ENCODE data around the gene KNTC1. TPM values are rescaled to one million over a fixed set of nuclear protein-coding genes. Genes with fewer than 3 reads are reported as not detected.
"Not testable (repeated sequence)": the region's sequence is repeated elsewhere in the genome, so short reads cannot be mapped to it uniquely, and the experiment has no call there.

KNTC1 gene
- polyA plus RNA-seq, 4 donors, result 27.3 to 33.7 (median 31.8) TPM

DNA sequence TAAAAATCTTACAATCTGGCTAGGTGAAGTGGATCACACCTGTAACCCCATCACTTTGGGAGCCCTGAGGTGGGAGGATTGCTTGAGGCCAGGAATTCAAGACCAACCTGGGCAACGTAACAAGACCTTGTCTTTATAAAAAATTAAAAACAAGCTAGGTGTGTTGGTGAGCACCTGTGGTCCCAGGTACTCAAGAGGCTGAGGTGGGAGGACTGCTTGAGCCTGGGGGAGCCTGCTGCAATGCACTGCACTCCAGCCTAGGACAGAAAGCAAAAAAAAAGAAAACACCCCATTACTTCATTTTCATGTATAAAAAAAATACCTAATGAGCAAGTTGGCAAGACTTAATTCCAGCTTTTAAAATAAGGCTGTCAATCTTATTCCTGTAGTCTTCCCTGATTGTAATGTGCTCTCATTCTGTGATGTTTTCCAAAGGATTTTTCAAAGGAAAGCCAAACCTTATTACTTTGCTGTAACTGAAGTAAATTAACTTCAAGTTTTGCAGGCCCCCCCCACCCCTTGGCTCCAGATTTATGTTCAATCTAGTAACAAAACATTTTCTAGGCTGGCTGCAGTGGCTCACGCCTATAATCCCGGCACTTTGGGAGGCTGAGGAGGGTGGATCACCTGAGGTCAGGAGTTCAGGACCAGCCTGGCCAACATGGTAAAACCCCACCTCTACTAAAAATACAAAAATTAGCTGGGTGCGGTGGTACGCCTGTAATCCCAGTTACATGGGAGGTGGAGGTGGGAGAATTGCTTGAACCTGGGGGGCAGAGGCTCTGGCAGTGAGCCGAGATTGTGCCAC lies 23.1 kb upstream of the KNTC1 start:
- DNase-seq (ENCODE audit: low read depth in 4 of 4, low spot score in 3 of 4), result no peak

DNA sequence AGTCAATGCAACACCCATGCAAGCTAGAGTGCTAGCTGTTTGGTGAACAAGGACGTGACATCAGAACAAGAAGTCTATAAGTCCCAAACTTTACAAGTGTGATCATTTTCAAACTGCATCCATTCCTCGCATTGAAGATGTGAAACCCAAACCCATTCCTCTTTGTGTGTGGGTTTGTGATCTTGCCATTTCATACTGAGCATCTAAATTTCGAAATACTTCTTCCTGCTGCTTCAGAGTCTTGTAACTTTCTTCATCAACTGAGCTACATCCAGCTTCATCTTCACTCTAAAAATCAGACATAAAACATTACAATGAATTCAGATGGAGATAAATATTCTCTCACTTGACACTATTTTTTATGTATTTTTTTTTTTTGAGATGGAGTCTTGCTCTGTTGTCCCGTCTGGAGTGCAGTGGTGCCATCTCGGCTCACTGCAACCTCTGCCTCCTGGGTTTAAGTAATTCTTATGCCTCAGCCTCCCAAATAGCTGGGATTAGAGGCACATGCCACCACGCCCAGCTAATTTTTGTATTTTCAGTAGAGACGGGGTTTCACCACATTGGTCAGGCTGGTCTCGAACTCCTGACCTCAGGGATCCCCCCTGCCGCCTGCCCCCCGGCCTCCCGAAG lies 21.5 kb upstream of the KNTC1 start:
- DNase-seq (ENCODE audit: low read depth in 4 of 4, low spot score in 3 of 4), result no peak

DNA sequence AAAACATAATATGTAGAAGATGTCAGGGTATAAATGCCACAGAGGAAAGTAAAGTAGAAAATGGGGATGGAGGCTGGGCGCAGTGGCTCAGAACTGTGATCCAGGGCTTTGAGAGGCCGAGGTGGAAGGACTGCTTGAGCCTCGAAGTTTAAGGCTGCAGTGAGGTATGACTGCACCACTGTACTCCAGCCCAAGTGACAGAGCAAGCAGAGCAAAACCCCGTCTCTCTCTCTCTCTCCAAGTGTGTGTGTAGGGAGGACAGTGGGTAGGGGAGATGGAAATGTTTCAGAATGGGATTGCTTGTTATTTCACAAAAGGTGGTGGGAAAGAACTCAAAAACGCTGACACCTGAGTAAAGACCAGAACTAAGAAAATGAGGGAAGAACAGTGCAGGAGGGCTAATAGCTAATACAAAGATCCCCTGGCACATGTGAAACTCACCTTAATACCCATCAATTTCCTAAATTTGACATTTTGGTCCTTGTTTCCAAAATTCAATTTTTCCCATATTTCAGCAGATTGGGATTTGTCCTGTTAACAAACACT lies 20.6 kb upstream of the KNTC1 start:
- no peak for DNase-seq (ENCODE audit: low read depth in 4 of 4, low spot score in 3 of 4)

DNA sequence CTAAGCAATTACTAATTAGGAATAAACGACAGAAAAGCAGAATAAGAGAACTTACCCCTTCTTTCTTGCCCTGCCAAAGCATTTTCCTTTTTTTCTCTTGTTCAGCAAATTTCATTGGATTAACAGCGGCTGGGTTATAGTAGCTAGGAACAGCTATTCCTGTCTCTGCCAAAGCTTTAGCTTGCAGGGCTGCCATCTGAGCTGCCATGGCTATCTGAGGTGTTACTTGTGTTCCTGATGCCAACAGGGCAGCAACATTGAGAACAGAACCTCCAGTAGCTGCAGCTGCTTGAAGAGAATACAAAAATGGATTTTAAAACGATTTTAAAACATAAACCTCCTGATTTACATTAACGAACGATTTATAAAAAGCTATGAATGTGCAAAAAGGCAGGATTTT lies 18.9 kb upstream of the KNTC1 start:
- DNase-seq (ENCODE audit: low read depth in 4 of 4, low spot score in 3 of 4), result no peak

DNA sequence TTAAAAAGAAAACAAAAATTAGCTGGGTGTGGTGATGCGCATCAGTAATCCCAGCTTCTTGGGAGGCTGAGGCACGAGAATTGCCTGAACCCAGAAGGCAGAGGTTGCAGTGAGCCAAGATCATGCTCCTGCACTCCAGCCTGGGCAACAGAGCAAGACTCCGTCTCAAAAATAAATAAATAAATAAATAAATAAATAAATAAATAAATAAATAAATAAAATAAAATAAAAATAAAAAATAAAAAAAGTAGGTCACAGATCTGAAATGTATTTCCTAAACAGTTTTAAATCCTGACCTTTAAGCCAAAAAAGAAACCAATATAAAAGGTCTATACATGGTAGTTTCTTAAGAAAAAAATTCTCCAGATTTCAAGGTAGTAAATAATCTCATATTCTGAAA lies 14.0 kb upstream of the KNTC1 start:
- not testable (repeated sequence) for DNase-seq (ENCODE audit: low read depth in 4 of 4, low spot score in 3 of 4)

DNA sequence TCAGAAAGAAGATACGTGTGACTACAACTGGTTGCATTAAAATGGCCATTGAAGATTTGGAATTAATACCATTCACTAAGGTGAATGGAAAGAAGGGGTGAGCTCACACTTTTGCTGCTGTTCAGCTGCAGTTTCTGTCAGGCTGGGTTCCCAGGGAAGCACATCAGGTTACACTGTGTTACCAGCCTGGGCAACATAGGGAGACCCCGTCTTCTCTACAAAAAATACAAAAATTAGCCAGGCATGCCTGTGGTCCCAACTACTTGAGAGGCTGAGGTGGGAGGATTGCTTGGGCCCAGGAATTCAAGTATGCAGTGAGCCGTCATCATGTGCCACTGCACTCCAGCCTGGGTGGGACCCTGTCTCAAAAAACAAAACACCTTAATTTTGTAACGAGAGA lies 13.4 kb upstream of the KNTC1 start:
- DNase-seq (ENCODE audit: low read depth in 4 of 4, low spot score in 3 of 4), result no peak

DNA sequence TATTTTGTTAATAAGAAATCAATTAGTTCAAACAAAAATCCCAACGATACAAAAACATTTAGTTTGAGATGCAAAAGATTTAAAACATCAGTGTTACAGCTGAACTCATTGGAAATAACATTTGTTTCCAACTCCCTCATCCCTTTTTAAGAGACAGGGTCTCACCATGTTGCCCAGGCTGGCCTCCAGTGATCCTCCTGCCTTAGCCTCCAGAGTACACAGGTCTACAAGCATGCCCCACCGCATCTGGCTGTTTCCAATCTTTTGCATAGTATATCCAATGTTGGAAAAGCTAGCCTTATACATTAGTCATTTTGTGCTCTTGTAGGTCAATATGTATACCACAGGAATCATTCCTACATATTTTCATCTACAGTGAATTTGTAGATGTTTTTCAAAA lies 11.8 kb upstream of the KNTC1 start:
- no peak for DNase-seq (ENCODE audit: low read depth in 4 of 4, low spot score in 3 of 4)

DNA sequence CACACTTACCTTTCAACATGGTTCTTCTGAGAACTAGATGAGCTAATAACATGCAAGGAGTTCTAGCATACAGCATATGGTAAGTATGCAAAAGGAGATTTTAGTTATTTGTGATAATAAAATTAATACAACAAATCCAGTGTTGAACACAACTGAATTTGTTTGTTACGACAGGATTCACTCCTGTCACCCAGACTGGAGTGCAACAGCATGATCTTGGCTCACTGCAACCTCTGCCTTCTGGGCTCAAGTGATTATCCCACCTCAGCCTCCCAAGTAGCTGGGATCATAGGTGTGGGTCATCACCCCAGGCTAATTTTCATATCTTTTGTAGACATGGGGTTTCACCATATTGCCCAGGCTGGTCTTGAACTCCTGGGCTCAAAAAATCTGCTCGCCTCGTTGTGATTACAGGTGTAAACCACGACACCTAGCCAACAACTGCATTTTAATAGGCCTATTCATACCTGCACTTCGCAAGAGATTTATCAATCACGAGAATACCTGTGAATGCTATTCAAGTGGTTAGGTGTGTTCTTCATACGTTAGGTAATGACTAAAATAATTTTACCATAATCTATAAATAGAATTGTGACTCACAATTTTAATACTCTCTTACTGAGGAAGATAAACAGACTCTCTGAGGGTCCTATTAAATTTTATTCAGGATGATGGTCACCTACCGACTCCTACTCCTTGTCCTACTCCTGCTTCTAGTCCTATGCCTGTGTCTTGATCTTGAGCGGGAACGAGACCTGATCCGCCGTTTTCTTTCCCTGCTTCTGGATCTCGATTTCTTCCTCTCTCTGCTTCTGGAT lies 10.3 kb upstream of the KNTC1 start:
- DNase-seq (ENCODE audit: low read depth in 4 of 4, low spot score in 3 of 4), result no peak

DNA sequence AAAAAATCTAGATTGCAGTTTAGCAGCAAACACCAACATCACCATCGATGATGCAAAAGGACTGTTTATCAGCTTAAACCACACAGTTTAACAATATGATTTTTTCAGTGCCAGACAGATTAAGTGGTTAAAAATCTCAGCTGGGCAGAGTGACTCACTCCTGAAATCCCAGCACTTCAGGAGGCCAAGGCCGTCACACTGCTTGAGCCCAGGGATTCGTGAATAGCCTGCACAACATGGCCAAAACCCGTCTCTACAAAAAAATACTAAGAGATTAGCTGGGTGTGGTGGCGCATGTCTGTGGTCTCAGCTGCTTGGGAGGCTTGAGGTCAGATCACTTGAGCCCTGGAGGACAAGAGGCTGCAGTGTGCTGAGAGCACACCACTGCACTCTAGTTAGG lies 9.2 kb upstream of the KNTC1 start:
- DNase-seq (ENCODE audit: low read depth in 4 of 4, low spot score in 3 of 4), result no peak

DNA sequence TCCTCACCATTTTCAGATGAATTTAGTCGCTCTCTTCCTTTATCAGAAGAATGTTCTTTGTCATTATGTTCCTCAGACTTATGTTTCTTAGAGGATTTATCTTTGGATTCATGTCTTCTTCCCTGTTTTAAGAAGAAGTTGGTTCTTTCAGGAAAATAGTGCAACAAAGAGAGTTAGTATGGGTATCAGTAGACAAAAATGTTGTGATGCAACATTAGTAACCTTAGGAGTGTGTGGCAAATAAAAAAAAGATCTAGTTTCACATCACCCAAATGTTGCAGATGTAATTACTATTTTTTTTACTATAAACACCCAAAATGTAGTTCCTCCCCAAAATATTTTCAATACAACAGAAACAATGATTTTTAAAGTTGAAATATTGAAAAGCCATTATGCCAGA lies 8.1 kb upstream of the KNTC1 start:
- DNase-seq (ENCODE audit: low read depth in 4 of 4, low spot score in 3 of 4), result no peak

DNA sequence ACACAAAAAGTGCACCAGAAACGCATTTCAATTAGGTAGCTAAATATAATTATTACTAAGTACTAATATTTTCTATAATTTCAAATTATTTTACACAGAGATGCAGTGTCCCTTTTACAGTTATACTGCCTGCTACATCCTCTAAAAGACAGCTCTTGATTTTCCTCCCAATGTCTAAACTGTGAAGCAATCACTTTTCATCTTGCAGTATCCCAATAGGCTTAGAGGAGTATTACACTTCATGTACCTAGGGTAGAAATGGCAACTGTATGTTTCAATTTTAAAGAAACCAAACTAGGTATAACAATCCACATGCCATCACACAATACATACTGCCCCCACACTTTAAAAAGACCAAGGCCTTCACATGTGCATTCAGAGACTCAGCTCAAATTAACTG lies 7.6 kb upstream of the KNTC1 start:
- no peak for DNase-seq (ENCODE audit: low read depth in 4 of 4, low spot score in 3 of 4)

DNA sequence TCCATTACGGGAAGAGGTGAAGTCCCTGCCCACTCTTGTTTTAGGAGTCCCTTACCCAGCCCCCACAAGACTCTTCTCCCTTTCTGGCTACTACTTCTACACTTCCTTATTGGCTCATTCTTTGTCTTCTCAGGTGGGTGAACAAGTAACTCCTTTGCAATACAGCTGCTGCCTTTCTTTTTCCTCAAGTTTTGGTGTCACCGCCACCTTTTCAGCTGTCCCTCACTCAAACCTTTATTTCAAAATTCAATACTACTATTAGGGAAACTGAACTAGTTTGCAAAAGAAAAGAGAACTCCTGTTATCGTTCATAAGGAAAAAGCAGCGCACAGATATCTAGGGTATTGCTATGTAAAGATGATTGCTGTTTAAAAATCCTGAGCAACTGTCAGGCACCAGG lies 6.4 kb upstream of the KNTC1 start:
- DNase-seq (ENCODE audit: low read depth in 4 of 4, low spot score in 3 of 4), result no peak

DNA sequence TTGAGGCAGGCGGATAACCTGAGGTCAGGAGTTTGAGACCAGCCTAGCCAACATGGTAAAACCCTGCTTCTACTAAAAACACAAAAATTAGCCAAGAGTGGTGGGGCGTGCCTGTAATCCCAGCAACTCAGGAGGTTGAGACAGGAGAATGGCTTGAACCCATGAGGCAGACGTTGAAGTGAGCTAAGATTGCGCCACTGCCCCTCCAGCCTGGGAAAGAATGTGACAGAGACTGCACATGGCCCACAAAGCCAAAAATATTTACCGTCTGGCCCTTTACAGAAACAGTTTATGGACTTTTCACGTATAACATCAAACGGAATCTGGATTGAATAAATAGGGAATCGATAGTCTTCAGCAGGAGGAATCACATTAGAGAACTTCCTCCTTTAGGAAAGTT lies 3.8 kb upstream of the KNTC1 start:
- no peak for DNase-seq (ENCODE audit: low read depth in 4 of 4, low spot score in 3 of 4)

DNA sequence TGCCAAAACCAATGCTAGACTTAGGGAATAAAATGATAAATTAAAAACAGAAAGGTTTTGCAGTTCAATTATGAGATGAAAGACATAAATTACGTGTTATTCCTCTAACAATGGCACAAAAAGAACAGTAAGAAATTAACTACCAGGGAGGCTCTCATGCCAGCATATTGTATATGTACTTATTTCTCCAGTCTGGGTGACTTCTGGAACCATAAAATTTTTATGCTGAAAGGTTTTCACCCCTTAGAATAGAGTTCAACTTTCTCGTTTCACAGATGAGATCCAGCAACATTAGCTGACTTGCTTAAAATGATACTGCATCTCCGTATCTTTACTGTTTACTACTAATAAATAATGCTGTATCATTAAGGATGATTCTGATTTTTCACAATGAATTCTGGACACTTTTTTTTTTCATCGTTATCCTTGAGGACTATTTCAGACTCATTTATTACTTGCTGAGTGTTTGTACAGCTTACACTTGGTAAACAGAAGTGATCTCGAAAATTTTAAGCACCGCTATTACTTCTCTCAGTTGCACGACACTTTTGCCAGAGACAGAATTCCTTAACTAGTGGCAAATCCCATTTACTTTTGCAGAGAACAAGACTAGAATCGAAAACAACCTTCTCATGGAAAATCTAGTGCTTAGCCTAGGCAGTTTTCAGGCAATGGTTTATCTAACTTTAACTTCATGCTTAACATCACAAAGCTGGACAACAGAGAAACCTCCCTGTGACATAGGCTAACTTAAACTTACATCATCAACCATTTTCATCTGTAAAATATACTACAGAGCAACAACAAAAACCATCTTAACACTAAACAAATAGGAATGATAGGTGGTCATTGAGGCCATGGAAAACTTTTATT lies 3.0 kb upstream of the KNTC1 start:
- no peak for DNase-seq (ENCODE audit: low read depth in 4 of 4, low spot score in 3 of 4)

DNA sequence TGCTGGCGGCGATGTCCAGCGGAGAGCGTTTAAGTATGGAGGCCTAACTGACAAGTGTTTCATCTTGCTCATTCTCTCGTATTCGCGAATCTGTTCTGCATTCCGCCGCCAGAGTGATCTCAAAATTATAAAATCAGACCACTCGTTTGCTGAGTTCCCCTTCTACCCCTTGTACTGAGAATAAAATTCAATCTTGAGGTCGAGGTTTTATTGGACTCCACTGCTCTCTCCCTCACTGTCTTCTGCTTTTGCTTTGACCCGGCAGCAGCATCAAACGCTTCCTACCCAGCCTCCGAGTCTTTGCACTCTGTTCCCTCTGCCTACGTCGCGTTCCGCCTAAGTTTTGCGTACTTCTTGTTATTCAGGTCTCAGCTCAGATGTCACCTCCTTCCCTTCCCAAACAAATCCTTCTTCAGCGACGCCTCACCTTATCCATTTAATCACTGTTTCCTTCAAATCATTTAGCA lies 462 bp downstream of the KNTC1 start:
- DNase-seq (ENCODE audit: low read depth in 4 of 4, low spot score in 3 of 4), result no peak

DNA sequence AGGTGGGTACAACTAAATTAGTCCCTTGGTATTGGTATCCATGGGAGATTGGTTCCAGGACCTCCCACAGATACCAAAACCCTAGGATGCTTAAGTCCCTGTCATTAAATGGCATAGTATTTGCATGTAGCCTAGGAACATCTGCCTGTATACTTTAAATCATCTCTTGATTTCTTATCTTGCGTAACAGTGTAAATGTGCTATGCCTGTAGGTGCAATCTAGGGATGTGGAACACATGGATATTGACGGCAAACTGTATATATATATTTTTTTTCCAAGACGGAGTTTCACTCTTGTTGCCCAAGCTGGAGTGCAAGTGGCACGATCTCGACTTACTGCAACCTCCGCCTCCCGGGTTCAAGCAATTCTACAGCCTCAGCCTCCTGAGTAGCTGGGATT lies 1.5 kb downstream of the KNTC1 start:
- no peak for DNase-seq (ENCODE audit: low read depth in 4 of 4, low spot score in 3 of 4)

DNA sequence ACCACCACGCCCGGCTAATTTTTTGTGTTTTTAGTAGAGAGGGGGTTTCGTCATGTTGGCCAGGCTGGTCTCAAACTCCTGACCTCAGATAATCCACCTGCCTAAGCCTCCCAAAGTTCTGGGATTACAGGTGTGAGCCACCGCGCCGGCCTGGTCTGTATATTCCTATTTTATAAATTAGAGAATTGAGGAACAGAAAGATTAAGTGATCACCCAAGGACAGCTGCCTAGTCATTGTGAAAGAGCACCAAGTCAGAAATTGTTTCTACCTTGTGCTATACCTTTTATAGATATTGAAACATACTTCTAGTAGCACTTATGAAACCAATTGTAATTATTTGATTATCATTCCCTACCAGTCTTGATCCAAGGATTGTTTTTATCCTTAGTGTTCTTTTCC lies 1.9 kb downstream of the KNTC1 start:
- no peak for DNase-seq (ENCODE audit: low read depth in 4 of 4, low spot score in 3 of 4)

DNA sequence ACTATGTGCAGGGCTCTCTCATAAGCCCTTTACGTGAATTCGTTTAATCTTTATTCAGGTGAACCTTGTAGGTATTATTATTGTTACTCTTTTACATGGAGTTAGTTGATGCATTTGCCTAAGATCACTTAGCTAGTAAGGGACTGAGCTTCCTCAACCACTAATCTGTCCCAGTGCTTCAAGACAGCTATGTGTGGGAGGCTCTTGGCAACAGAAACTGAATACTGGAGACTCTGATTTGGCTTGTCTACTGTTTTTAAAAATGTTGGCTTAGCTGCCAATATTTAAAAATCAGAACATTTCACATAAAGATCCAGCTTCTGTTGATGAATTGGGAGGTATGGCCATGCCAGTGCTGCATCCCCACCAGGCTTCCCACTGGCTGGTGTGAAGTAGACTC lies 6.8 kb downstream of the KNTC1 start:
- DNase-seq (ENCODE audit: low read depth in 4 of 4, low spot score in 3 of 4), result no peak

DNA sequence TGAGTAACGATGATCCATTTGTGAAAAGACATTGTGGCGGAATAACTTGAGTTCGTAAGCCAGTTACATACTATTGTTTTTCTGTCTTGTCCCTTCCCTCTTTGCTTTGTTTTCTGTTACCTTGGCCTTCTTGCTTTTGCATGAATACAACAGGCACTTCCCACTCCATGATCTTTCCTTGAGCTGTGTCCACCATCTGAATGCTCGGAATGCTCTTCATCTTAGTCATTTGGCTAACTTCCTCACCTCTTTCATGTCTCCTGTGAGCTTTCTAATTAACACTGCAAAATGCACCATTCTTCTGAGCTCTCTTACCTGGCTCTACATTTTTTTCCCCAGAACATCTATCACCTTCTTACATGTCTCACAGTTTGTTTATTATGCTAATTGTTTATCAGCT lies 10.0 kb downstream of the KNTC1 start:
- no peak for DNase-seq (ENCODE audit: low read depth in 4 of 4, low spot score in 3 of 4)

DNA sequence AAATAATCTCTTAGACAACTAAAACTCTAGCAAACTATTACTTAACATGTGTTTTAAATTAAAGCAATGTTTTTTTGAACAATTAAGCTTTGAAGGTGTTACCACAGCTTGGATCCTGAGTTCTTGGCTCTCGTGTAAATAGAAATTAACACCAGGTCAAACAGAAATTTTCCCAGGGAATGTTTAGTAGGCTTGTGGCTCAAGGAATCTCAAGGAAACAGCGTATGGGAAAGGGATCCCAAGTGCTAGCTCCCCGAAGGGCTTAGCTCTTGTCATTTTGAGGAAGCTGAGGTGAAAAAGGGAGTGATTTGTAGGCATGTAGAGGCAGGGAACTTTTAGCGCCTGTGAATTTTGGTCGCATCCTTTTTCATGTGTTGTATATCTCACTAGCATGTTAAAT lies 11.4 kb downstream of the KNTC1 start:
- DNase-seq (ENCODE audit: low read depth in 4 of 4, low spot score in 3 of 4), result no peak
